ENCODE results near the gene POLR2H. TPM values are rescaled to one million over a fixed set of nuclear protein-coding genes. Genes with fewer than 3 reads are reported as not detected.

POLR2H gene
- total RNA-seq, 2 donors from 2014 or later, result 98.2 to 130 TPM

GRCh38 chr3:184362668-184363546 lies 1.4 kb downstream of the POLR2H start:
- H3K9ac ChIP-seq (ENCODE audit: low read depth in 2 of 2, low read length in 2 of 2), result peak overlapping the region; percentile 99
- no peaks in the 10 kb centered on the region for H3K27me3 ChIP-seq
- peaks cover 10% of the 10 kb centered on the region for H3K4me1 ChIP-seq
- intact Hi-C loops (cut with DNase I), result no loop called here
- no peaks in the 10 kb centered on the region for H3K9me3 ChIP-seq
- DNase-seq, result peak; percentile 97
- peak overlapping the region; percentile 99 for H3K27ac ChIP-seq
- peaks cover 2% of the 10 kb centered on the region for H3K36me3 ChIP-seq
- peak overlapping the region; percentile 87 for H3K4me3 ChIP-seq
- peak; percentile 30 for TF ChIP-seq CTCF (IDR thresholded peaks at IDR 0.05)

GRCh38 chr3:184366619-184367289 lies 5.2 kb downstream of the POLR2H start:
- no peak overlapping the region for H3K4me3 ChIP-seq

GRCh38 chr3:184368116-184368515 lies 6.6 kb downstream of the POLR2H start:
- no peak for DNase-seq
- no peak for TF ChIP-seq CTCF (IDR thresholded peaks at IDR 0.05)
- Histone ChIP-seq H3K36me3 (peaks cover 6% of the 10 kb centered on the region), H3K27ac (no peak overlapping the region), H3K4me1 (peaks cover 6% of the 10 kb centered on the region), H3K9me3 (no peaks in the 10 kb centered on the region), H3K9ac (ENCODE audit: low read depth in 2 of 2, low read length in 2 of 2) (no peak overlapping the region), H3K4me3 (no peak overlapping the region), H3K27me3 (no peaks in the 10 kb centered on the region)
- intact Hi-C loops (cut with DNase I), result no loop called here

More at GRCh38 chr3:184366619-184367289, 5.2 kb downstream of the POLR2H start:
- H3K27ac ChIP-seq, result no peak overlapping the region
- no peaks in the 10 kb centered on the region for H3K27me3 ChIP-seq
- peaks cover 6% of the 10 kb centered on the region for H3K4me1 ChIP-seq
- DNase-seq, result no peak
- intact Hi-C loops (cut with DNase I), result no loop called here
- H3K9ac ChIP-seq (ENCODE audit: low read depth in 2 of 2, low read length in 2 of 2), result no peak overlapping the region
- TF ChIP-seq CTCF (IDR thresholded peaks at IDR 0.05), result no peak
- H3K9me3 ChIP-seq, result no peaks in the 10 kb centered on the region
- H3K36me3 ChIP-seq, result peaks cover 6% of the 10 kb centered on the region

GRCh38 chr3:184368586-184369183 lies 7.2 kb downstream of the POLR2H start:
- no peak overlapping the region for H3K9ac ChIP-seq (ENCODE audit: low read depth in 2 of 2, low read length in 2 of 2)
- no peak overlapping the region for H3K4me3 ChIP-seq
- no peak for DNase-seq
- TF ChIP-seq CTCF (IDR thresholded peaks at IDR 0.05), result no peak
- no peaks in the 10 kb centered on the region for H3K27me3 ChIP-seq
- H3K36me3 ChIP-seq, result peaks cover 6% of the 10 kb centered on the region
- peaks cover 6% of the 10 kb centered on the region for H3K4me1 ChIP-seq
- no peak overlapping the region for H3K27ac ChIP-seq
- no peaks in the 10 kb centered on the region for H3K9me3 ChIP-seq
- intact Hi-C loops (cut with DNase I), result no loop called here

- H3K9me3 ChIP-seq, result no peaks in the 10 kb centered on the region
- peaks cover 6% of the 10 kb centered on the region for H3K36me3 ChIP-seq
- H3K4me3 ChIP-seq, result no peak overlapping the region
- peak; percentile 91 for TF ChIP-seq CTCF (IDR thresholded peaks at IDR 0.05)
- H3K27ac ChIP-seq, result no peak overlapping the region
- intact Hi-C loops (cut with DNase I), result loop anchor here (2.0 to 10.0 kb wide), 3 partner anchors 93 to 171 kb away; no protein-coding TSS in a partner anchor
- no peak overlapping the region for H3K9ac ChIP-seq (ENCODE audit: low read depth in 2 of 2, low read length in 2 of 2)
- DNase-seq, result peak; percentile 76
- H3K27me3 ChIP-seq, result no peaks in the 10 kb centered on the region
- no peaks in the 10 kb centered on the region for H3K4me1 ChIP-seq
Observed at GRCh38 chr3:184371570-184372018, 10.1 kb downstream of the POLR2H start.
